HL-60 (cell line): ENCODE data around the gene TALDO1.

Experiments
- GABPA ChIP-seq: IDR thresholded peaks from 2 replicates; pipeline ENCODE4 v1.6.1; 2012; ENCODE audit warnings: low read depth
- POLR2AphosphoS5 ChIP-seq: IDR thresholded peaks from 2 replicates; pipeline ENCODE4 v1.6.1; 2012; ENCODE audit warnings: low read depth
- SPI1 ChIP-seq: IDR thresholded peaks from 2 replicates; pipeline ENCODE4 v1.6.1; 2012; ENCODE audit warnings: low read depth, mild to moderate bottlenecking, borderline replicate concordance
- TF ChIP-seq, protein P1 (sequence below): IDR thresholded peaks from one replicate; pipeline ENCODE4 v1.5.1; 2011; ENCODE audit warnings: low read length, control low read depth, inconsistent platforms; ENCODE audit not compliant: insufficient read depth

- TF ChIP-seq, protein P1, sequence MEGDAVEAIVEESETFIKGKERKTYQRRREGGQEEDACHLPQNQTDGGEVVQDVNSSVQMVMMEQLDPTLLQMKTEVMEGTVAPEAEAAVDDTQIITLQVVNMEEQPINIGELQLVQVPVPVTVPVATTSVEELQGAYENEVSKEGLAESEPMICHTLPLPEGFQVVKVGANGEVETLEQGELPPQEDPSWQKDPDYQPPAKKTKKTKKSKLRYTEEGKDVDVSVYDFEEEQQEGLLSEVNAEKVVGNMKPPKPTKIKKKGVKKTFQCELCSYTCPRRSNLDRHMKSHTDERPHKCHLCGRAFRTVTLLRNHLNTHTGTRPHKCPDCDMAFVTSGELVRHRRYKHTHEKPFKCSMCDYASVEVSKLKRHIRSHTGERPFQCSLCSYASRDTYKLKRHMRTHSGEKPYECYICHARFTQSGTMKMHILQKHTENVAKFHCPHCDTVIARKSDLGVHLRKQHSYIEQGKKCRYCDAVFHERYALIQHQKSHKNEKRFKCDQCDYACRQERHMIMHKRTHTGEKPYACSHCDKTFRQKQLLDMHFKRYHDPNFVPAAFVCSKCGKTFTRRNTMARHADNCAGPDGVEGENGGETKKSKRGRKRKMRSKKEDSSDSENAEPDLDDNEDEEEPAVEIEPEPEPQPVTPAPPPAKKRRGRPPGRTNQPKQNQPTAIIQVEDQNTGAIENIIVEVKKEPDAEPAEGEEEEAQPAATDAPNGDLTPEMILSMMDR, result no peak
- TF ChIP-seq POLR2AphosphoS5 (no peak), SPI1 (no peak), GABPA (no peak)
These were observed 46.3 kb downstream of the TALDO1 start for GRCh38 chr11:793556-793955.
